ENCODE results near the gene PHC3.

The PHC3 gene

GRCh38 chr3:170058127-170058526, 123.4 kb downstream of the PHC3 start:
- TF ChIP-seq TCF4 (CRISPR knock-in tag; IDR thresholded peaks at IDR 0.05; ENCODE audit: borderline replicate concordance) = no peak
- TF ChIP-seq GLIS3 (CRISPR knock-in tag; IDR thresholded peaks at IDR 0.05) = no peak
- TF ChIP-seq, protein P1, sequence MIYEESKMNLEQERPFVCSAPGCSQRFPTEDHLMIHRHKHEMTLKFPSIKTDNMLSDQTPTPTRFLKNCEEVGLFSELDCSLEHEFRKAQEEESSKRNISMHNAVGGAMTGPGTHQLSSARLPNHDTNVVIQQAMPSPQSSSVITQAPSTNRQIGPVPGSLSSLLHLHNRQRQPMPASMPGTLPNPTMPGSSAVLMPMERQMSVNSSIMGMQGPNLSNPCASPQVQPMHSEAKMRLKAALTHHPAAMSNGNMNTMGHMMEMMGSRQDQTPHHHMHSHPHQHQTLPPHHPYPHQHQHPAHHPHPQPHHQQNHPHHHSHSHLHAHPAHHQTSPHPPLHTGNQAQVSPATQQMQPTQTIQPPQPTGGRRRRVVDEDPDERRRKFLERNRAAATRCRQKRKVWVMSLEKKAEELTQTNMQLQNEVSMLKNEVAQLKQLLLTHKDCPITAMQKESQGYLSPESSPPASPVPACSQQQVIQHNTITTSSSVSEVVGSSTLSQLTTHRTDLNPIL (CRISPR knock-in tag; IDR thresholded peaks at IDR 0.05; ENCODE audit: low read depth) = no peak
- ATAC-seq = no peak

GRCh38 chr3:170057550-170057949, 124.0 kb downstream of the PHC3 start:
- ATAC-seq = no peak
- no peak for TF ChIP-seq CSDC2 (CRISPR knock-in tag; IDR thresholded peaks at IDR 0.05)
- TF ChIP-seq, protein P1 (CRISPR knock-in tag; IDR thresholded peaks at IDR 0.05; ENCODE audit: low read depth) = no peak

GRCh38 chr3:170056710-170057454, 124.7 kb downstream of the PHC3 start:
- no peak for ATAC-seq

More at GRCh38 chr3:170056710-170057454, 124.7 kb downstream of the PHC3 start:
- TF ChIP-seq ZFP30 (CRISPR knock-in tag; IDR thresholded peaks at IDR 0.05) = no peak
- no peak for TF ChIP-seq PPARA (CRISPR knock-in tag; IDR thresholded peaks at IDR 0.05; ENCODE audit: borderline replicate concordance)
- no peak for TF ChIP-seq OSR1 (CRISPR knock-in tag; IDR thresholded peaks at IDR 0.05)
- no peak for TF ChIP-seq PATZ1 (CRISPR knock-in tag; IDR thresholded peaks at IDR 0.05; ENCODE audit: borderline replicate concordance)
- no peak for TF ChIP-seq CSDC2 (CRISPR knock-in tag; IDR thresholded peaks at IDR 0.05)
- no peak for TF ChIP-seq TSHZ2 (CRISPR knock-in tag; IDR thresholded peaks at IDR 0.05)
- TF ChIP-seq SNAI2 (CRISPR knock-in tag; IDR thresholded peaks at IDR 0.05) = no peak
- TF ChIP-seq ZC3H10 (CRISPR knock-in tag; IDR thresholded peaks at IDR 0.05) = no peak
- no peak for TF ChIP-seq TOX (CRISPR knock-in tag; IDR thresholded peaks at IDR 0.05; ENCODE audit: borderline replicate concordance)
- TF ChIP-seq ZNF565 (CRISPR knock-in tag; conservative IDR thresholded peaks at IDR 0.05; ENCODE audit: low read depth) = no peak
- TF ChIP-seq BACH2 (CRISPR knock-in tag; IDR thresholded peaks at IDR 0.05; ENCODE audit: borderline replicate concordance) = no peak
- no peak for TF ChIP-seq ISL1 (CRISPR knock-in tag; IDR thresholded peaks at IDR 0.05)
- TF ChIP-seq, protein P2, sequence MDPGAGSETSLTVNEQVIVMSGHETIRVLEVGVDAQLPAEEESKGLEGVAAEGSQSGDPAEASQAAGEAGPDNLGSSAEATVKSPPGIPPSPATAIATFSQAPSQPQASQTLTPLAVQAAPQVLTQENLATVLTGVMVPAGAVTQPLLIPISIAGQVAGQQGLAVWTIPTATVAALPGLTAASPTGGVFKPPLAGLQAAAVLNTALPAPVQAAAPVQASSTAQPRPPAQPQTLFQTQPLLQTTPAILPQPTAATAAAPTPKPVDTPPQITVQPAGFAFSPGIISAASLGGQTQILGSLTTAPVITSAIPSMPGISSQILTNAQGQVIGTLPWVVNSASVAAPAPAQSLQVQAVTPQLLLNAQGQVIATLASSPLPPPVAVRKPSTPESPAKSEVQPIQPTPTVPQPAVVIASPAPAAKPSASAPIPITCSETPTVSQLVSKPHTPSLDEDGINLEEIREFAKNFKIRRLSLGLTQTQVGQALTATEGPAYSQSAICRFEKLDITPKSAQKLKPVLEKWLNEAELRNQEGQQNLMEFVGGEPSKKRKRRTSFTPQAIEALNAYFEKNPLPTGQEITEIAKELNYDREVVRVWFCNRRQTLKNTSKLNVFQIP (CRISPR knock-in tag; IDR thresholded peaks at IDR 0.05; ENCODE audit: borderline replicate concordance, low read depth) = no peak
- TF ChIP-seq ZNF70 (CRISPR knock-in tag; IDR thresholded peaks at IDR 0.05) = no peak
- TF ChIP-seq ZNF8 (CRISPR knock-in tag; IDR thresholded peaks at IDR 0.05) = no peak
- no peak for TF ChIP-seq CSRNP3 (CRISPR knock-in tag; IDR thresholded peaks at IDR 0.05)
- TF ChIP-seq ZFP3 (CRISPR knock-in tag; IDR thresholded peaks at IDR 0.05) = no peak
- TF ChIP-seq, protein P1 (CRISPR knock-in tag; IDR thresholded peaks at IDR 0.05; ENCODE audit: low read depth) = no peak
- TF ChIP-seq TCF4 (CRISPR knock-in tag; IDR thresholded peaks at IDR 0.05; ENCODE audit: borderline replicate concordance) = no peak

Measured in SK-N-SH treated with all-trans-retinoic acid at 6 μM for 48 hours (cell line).